ENCODE measurements around the gene MYL11. TPM values are rescaled to one million over a fixed set of nuclear protein-coding genes. Genes with fewer than 3 reads are reported as not detected.

MYL11 gene
- total RNA-seq, 6 donors from 2014 or later, result 1.6 TPM; not detected in 5

GRCh38 chr16:30368792-30369090 is 5.9 kb upstream of the MYL11 start:
- Histone ChIP-seq H3K4me3 (peak overlapping the region; percentile 79 to 98 (median 90)), H3K9me3 (no peaks in the 10 kb centered on the region), H3K27ac (peak overlapping the region; percentile 77 to 91 (median 86)), H3K27me3 (no peaks in the 10 kb centered on the region), H3K36me3 (peaks cover 8 to 25% (median 16%) of the 10 kb centered on the region in 4 donors), H3K4me1 (peaks cover 32 to 41% (median 33%) of the 10 kb centered on the region in 4 donors)
- ATAC-seq (ENCODE audit: low FRiP score in 2 of 2) (no peak), DNase-seq (no peak)
- WGBS, 2 donors, result 4 to 9% methylated on average over 4 of the region's 4 CpGs
- TF ChIP-seq POLR2AphosphoS5 (IDR thresholded peaks at IDR 0.05) (no peak), POLR2A (IDR thresholded peaks at IDR 0.05) (peak in 1 of 4 donors; percentile 3)

GRCh38 chr16:30369091-30369937 is 5.3 kb upstream of the MYL11 start:
- ATAC-seq (ENCODE audit: low FRiP score in 2 of 2), result no peak

GRCh38 chr16:30369938-30370455 is 4.6 kb upstream of the MYL11 start:
- no peak for ATAC-seq (ENCODE audit: low FRiP score in 2 of 2)
- H3K36me3 ChIP-seq, result peaks cover under 1 to 12% (median 7%) of the 10 kb centered on the region in 4 donors
- peak overlapping the region; percentile 77 to 91 (median 86) for H3K27ac ChIP-seq
- peak overlapping the region; percentile 79 to 98 (median 90) for H3K4me3 ChIP-seq
- H3K9me3 ChIP-seq, result no peaks in the 10 kb centered on the region
- DNase-seq, result peak in 1 of 2 donors; percentile 97
- H3K27me3 ChIP-seq, result no peaks in the 10 kb centered on the region
- H3K4me1 ChIP-seq, result peaks cover 32 to 41% (median 33%) of the 10 kb centered on the region in 4 donors
- peak in 1 of 4 donors; percentile 22 for TF ChIP-seq POLR2A (IDR thresholded peaks at IDR 0.05)
- TF ChIP-seq EP300 (IDR thresholded peaks at IDR 0.05), result no peak
- TF ChIP-seq CTCF (IDR thresholded peaks at IDR 0.05), result peak in 3 of 6 experiments; percentile 18 to 48 (median 45)
- TF ChIP-seq POLR2AphosphoS5 (IDR thresholded peaks at IDR 0.05), result no peak
- 4% methylated on average over 8 of the region's 76 CpGs; no CpG with 5 or more reads in 1 of the 2 donors for WGBS, 2 donors

More at GRCh38 chr16:30369091-30369937, 5.3 kb upstream of the MYL11 start:
- no peak for TF ChIP-seq POLR2AphosphoS5 (IDR thresholded peaks at IDR 0.05)
- no peak for TF ChIP-seq EP300 (IDR thresholded peaks at IDR 0.05)
- no peak for TF ChIP-seq CTCF (IDR thresholded peaks at IDR 0.05)
- no peak for TF ChIP-seq POLR2A (IDR thresholded peaks at IDR 0.05)
- Histone ChIP-seq H3K4me3 (peak overlapping the region; percentile 79 to 98 (median 90)), H3K4me1 (peaks cover 32 to 41% (median 33%) of the 10 kb centered on the region in 4 donors), H3K36me3 (peaks cover 8 to 19% (median 12%) of the 10 kb centered on the region in 4 donors), H3K27me3 (no peaks in the 10 kb centered on the region), H3K27ac (peak overlapping the region; percentile 77 to 91 (median 86)), H3K9me3 (no peaks in the 10 kb centered on the region)
- no peak for DNase-seq
- 0 to 1% methylated on average over 8 to 14 of the region's 45 CpGs for WGBS, 2 donors

DNA sequence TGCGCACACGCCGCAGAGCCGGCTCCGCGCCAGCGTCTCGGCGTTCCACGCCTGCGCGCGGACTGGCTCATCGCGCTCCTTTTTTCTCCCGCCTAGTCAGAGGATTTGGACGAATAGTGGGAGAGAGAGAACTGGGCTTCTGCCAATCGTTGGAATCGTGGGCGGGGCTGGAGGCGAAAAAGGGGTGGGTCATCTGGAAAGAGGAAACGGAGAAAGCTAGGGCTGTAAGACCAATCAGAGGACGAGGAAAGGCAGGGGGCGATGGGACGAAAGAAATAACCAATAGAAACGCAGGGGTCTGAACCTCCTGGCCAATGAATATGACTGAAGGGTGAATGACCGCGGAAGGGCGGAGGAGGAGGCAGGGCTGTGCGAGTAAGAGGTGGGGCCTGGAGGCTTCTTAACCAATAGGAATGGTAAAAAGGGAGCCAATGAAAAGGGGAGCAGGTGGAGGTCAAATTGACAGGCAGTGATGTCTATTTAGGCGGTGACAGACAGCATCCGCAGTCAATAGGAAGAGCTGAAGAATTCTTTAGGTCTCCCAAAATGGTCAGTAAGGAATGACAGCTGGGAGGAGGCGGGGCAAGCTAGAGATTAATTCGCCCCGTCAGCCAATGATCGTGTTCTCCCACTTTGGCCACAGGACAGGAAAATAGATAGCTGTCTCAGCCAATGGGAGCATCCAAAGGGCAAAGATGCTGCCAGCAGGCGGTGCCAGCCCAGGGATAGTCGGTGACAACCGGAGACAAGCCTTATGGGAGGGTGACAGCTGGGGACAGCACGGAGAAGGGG is 4.0 kb upstream of the MYL11 start, which contains the start of gene TBC1D10B:
TBC1D10B (minus strand) TSS at position 39 of the 792 bp plus-strand sequence. CDS start 311 bp downstream, outside the sequence.
- peaks cover 32 to 41% (median 33%) of the 10 kb centered on the region in 4 donors for H3K4me1 ChIP-seq
- 1% methylated on average over 24 to 39 of the region's 40 CpGs for WGBS, 2 donors
- TF ChIP-seq CTCF (IDR thresholded peaks at IDR 0.05) (peak in 5 of 6 experiments; percentile 10 to 52 (median 43)), POLR2A (IDR thresholded peaks at IDR 0.05) (peak in 2 of 4 donors; percentile 31 to 76), POLR2AphosphoS5 (IDR thresholded peaks at IDR 0.05) (peak; percentile 83 to 92), EP300 (IDR thresholded peaks at IDR 0.05) (no peak)
- H3K27ac ChIP-seq, result peak within 1 kb of the TSS; percentile 77 to 92 (median 91)
- no peaks in the 10 kb centered on the region for H3K9me3 ChIP-seq
- peak within 1 kb of the TSS; percentile 79 to 98 (median 90) for H3K4me3 ChIP-seq
- ATAC-seq (ENCODE audit: low FRiP score in 2 of 2), result peak; percentile 95 to 98
- H3K27me3 ChIP-seq, result no peaks in the 10 kb centered on the region
- DNase-seq, result peak; percentile 72 to 99
- peaks cover 0 to 6% (median under 1%) of the 10 kb centered on the region in 4 donors for H3K36me3 ChIP-seq
